ENCODE data around the gene ATP8A2.

- TF ChIP-seq CTCF (conservative IDR thresholded peaks at IDR 0.05) (no peak), ZFX (IDR thresholded peaks at IDR 0.05) (no peak)
Measured at GRCh38 chr13:25420161-25420560, 48.4 kb downstream of the ATP8A2 start.
